GM12891 (cell line): ENCODE data around the gene ZAP70.

ENCODE experiments used
- POLR2AphosphoS5 ChIP-seq: IDR thresholded peaks from 2 replicates; pipeline ENCODE4 v1.6.1; 2011; ENCODE audit warnings: low read depth, low read length, control low read depth
- POU2F2 ChIP-seq: IDR thresholded peaks from 2 replicates; pipeline ENCODE4 v1.6.1; 2011; ENCODE audit warnings: low read depth, mild to moderate bottlenecking, control low read depth, low read length, moderate library complexity
- TAF1 ChIP-seq: IDR thresholded peaks from 2 replicates; pipeline ENCODE4 v1.6.1; 2011; ENCODE audit warnings: low read depth, low read length, control low read depth

- TF ChIP-seq POU2F2: 0 out of 2 replicates have a peak, but pooled peaks have one; percentile 28
- no peak for TF ChIP-seq TAF1
- peak; percentile 36; the same call in 1 of the 2 replicates for TF ChIP-seq POLR2AphosphoS5
Observed at GRCh38 chr2:97739893-97740245, 26.5 kb downstream of the ZAP70 start.
